Astrocyte of the cerebellum (primary cell): ENCODE results near the gene COL19A1.

Experiments used
- DNase-seq: peaks from one replicate; pipeline ENCODE4 v3.0.0-alpha.2; 2011; ENCODE audit warnings: low read depth
- H3K4me3 ChIP-seq: 2 replicates; pipeline ENCODE4 v1.5.1; 2011; ENCODE audit warnings: mild to moderate bottlenecking, low read depth, low read length, moderate library complexity
- in situ Hi-C: cut with HindIII; loops from 2 replicates; pipeline ENCODE4 v1.10.0; 2017; ENCODE audit warnings: low sequenced_read_pairs
- TF ChIP-seq, protein P1 (sequence below): IDR thresholded peaks from 2 replicates; pipeline ENCODE4 v1.5.1; 2012; ENCODE audit warnings: low read length, low read depth, moderate library complexity, mild to moderate bottlenecking; ENCODE audit errors: missing control alignments

The COL19A1 gene

GRCh38 chr6:70118670-70119069 lies 252.3 kb downstream of the COL19A1 start:
- no peak for DNase-seq
- in situ Hi-C loops = no loop called here
- TF ChIP-seq, protein P1, sequence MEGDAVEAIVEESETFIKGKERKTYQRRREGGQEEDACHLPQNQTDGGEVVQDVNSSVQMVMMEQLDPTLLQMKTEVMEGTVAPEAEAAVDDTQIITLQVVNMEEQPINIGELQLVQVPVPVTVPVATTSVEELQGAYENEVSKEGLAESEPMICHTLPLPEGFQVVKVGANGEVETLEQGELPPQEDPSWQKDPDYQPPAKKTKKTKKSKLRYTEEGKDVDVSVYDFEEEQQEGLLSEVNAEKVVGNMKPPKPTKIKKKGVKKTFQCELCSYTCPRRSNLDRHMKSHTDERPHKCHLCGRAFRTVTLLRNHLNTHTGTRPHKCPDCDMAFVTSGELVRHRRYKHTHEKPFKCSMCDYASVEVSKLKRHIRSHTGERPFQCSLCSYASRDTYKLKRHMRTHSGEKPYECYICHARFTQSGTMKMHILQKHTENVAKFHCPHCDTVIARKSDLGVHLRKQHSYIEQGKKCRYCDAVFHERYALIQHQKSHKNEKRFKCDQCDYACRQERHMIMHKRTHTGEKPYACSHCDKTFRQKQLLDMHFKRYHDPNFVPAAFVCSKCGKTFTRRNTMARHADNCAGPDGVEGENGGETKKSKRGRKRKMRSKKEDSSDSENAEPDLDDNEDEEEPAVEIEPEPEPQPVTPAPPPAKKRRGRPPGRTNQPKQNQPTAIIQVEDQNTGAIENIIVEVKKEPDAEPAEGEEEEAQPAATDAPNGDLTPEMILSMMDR = no peak
- H3K4me3 ChIP-seq = no peak overlapping the region

- no peak overlapping the region for H3K4me3 ChIP-seq
- no peak for DNase-seq
- in situ Hi-C loops = no loop called here
- TF ChIP-seq, protein P1 = no peak
These were observed 253.0 kb downstream of the COL19A1 start for GRCh38 chr6:70119218-70119835.

DNA sequence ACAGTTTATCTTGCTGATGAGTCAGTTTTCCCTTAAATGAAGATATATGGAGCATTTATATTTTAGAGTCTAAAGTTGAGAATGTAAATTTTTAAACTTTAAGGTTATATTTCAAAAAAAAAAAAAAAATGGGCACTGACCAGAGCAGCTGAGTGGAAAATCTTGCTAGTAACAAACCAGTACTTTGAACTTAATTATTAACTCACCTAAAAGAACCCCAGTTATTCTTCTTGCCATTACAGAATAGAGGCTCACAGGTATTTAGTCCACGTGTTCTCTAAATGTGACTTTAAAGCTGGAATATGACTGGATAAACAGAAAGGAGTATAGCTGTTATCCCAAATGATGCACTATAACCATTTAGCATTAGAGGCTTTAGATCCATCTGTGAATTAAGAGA lies 258.1 kb downstream of the COL19A1 start:
- in situ Hi-C loops = no loop called here
- no peak for DNase-seq

DNA sequence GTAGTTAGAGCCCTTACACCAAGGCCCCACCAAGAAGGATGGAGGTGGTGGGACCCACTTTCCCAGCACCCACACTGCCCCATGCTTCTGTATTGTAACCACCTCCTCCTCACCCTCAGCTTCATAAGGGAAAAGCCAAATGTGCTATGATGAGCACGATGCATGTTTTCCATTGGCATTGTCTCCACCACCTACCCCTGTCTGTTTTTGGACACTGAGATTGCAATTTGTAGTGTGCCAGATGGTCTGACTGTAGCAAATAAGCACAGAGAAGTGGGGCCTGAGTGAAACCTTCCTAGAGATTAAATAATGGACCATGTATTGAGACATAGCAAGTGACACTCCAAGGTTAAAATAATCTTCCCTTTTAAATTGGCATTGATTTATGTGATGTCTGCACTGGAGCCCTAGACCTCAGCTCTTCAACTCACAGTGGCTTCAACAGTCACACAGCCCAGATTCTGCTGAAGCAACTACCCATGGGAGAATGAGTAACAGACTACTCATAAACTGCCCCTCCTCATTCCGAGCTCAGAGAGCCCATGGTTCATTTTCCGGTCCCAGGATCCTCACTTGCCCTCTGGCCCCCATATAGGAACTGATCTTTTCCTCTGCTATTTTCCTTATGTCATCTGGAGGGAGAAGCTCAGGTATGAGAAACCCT lies 258.7 kb downstream of the COL19A1 start:
- no peak overlapping the region for H3K4me3 ChIP-seq
- TF ChIP-seq, protein P1 = no peak
- no peak for DNase-seq
- in situ Hi-C loops = no loop called here

More for the DNA sequence above, 258.1 kb downstream of the COL19A1 start:
- no peak overlapping the region for H3K4me3 ChIP-seq
- TF ChIP-seq, protein P1 = no peak

DNA sequence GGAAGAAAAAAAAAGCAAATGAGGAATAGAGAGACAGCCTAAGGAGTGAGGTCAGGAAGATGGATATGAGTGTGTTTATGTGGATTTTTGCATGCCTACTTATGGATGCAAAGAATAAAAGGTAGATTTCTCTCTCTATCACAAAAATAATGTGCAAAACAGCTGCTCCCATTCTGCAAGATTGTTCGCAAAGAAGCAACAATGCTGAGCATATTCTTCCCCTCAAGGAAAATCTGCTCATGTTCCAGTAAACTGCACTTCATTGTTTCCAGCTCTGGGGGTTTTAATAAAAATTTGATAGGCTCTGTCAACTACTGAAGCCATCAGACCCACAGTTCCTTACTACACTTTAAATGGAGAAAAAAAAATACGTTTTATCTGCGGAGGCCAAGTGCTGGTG lies 259.2 kb downstream of the COL19A1 start:
- no peak overlapping the region for H3K4me3 ChIP-seq
- in situ Hi-C loops = no loop called here
- DNase-seq = no peak
- TF ChIP-seq, protein P1 = no peak

- in situ Hi-C loops = no loop called here
- TF ChIP-seq, protein P1 = no peak
- H3K4me3 ChIP-seq = no peak overlapping the region
- no peak for DNase-seq
These were observed 263.0 kb downstream of the COL19A1 start for GRCh38 chr6:70129341-70129740.
